Right lobe of liver (tissue), 6 donors: Measurements from ENCODE around the gene PNLIP. TPM values are rescaled to one million over a fixed set of nuclear protein-coding genes. Genes with fewer than 3 reads are reported as not detected.

Experiments
- ATAC-seq, 4 donors: fragments of 200-7000 bp; cut with Tn5 transposase; one replicate each; pipeline ENCODE4 v1.9.1; 2020; ENCODE audit warnings: mild to moderate bottlenecking in 4 of 4, moderate library complexity in 4 of 4
- DNase-seq, 3 donors: peaks; one replicate each; pipeline ENCODE4 v3.0.0-alpha.2; 2020
- H3K27ac ChIP-seq, 3 donors: fragments of 200-600 bp; one replicate each; pipeline ENCODE4 v1.8.0; 2022
- H3K27me3 ChIP-seq, 2 donors: fragments of 200-600 bp; one replicate each; pipeline ENCODE4 v1.8.0; 2022
- H3K36me3 ChIP-seq, 4 donors: fragments of 200-600 bp; sonication (generic) in 1 of 4; one replicate each; pipeline versions ENCODE4 v1.5.1 to v1.8.0; 2017 to 2022; ENCODE audit warnings: control low read depth in 1 of 4
- H3K4me1 ChIP-seq, 4 donors: fragments of 200-600 bp; sonication (generic) in 1 of 4; one replicate each; pipeline versions ENCODE4 v1.5.1 to v1.8.0; 2017 to 2022; ENCODE audit warnings: control low read depth in 1 of 4
- H3K4me3 ChIP-seq, 3 donors: fragments of 200-600 bp; one replicate each; pipeline ENCODE4 v1.8.0; 2022
- H3K9me3 ChIP-seq, 4 donors: fragments of 200-600 bp; sonication (generic) in 1 of 4; one replicate each; pipeline versions ENCODE4 v1.5.1 to v1.8.0; 2017 to 2022; ENCODE audit warnings: control low read depth in 1 of 4
- POLR2A ChIP-seq: fragments of 450-650 bp; IDR thresholded peaks from one replicate; pipeline ENCODE4 v1.6.1; 2017; ENCODE audit warnings: antibody characterized with exemption, mild to moderate bottlenecking
- WGBS: methylation state at CpG from one replicate; pipeline ENCODE4 v1.1.6; 2018; ENCODE audit warnings: low coverage, low lambda C conversion rate; ENCODE audit not compliant: insufficient coverage; ENCODE audit errors: missing lambda C conversion rate; 5-methylcytosine and 5-hydroxymethylcytosine counted together
- intact Hi-C, 2 donors: fragments of 100-400 bp; cut with DNase I; formaldehyde crosslinking; loops; one replicate each; pipeline versions ENCODE4 v1.11.2 to v1.14.1; 2022
- total RNA-seq, 6 experiments: library from RNA; depleted of rRNA in 2 of 6; stranded (reverse); fragments of >200 nt in 2 of 6; fragmentation: NEBNext Ultra II Directional in 3 of 6; extraction: Animal tissue kit (Norgen Biotek cat#: 25700) in 3 of 6; gene quantifications; one replicate each; pipeline versions ENCODE4 v1.1.0 to v1.2.4, GENCODE V29; 2016 to 2023
- TF ChIP-seq, protein P1 (sequence below), 4 donors: fragments of 200-600 bp in 3 of 4; fragments of 450-650 bp in 1 of 4; IDR thresholded peaks; one replicate each; pipeline versions ENCODE4 v1.5.1 to v1.8.0; 2016 to 2022; ENCODE audit warnings: antibody characterized with exemption in 4 of 4, mild to moderate bottlenecking in 2 of 4
- donor health status: DM: no; HTN: yes; CAD: no.
- donor health status: DM: no; HTN: no; CAD: no.
- donor health status: DM: no; HTN: no; CAD: no.
- donor health status: DM: no; HTN: yes; CAD: no.
- donor health status: DM: no; HTN: yes; CAD: no.

The PNLIP gene
- total RNA-seq, 6 experiments from 2014 or later, result not detected

DNA sequence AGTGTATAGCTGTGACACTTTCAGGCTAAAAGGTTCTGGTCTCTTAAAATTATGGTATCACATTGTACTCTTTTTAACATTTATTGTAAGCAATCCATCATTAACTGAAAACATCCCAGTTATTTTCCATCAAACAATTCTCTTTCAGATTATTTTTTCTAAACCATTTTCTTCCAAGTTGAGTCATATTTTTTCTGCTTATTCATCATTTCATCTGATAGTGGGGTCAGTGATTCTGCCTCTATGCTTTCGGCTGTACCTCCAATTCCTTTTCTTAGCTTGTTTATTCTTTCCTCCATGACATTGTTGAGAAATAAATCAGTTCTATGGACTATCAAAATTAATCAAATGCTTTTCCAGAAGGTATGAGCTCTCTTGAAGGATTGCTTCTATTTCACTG lies 609 bp upstream of the PNLIP start:
- Histone ChIP-seq H3K9me3 (no peaks in the 10 kb centered on the region), H3K36me3 (no peaks in the 10 kb centered on the region), H3K27me3 (no peaks in the 10 kb centered on the region), H3K27ac (no peak overlapping the region), H3K4me1 (no peaks in the 10 kb centered on the region), H3K4me3 (no peak overlapping the region)
- 54% methylated on average over 1 of the region's 1 CpG for WGBS
- TF ChIP-seq, protein P1, sequence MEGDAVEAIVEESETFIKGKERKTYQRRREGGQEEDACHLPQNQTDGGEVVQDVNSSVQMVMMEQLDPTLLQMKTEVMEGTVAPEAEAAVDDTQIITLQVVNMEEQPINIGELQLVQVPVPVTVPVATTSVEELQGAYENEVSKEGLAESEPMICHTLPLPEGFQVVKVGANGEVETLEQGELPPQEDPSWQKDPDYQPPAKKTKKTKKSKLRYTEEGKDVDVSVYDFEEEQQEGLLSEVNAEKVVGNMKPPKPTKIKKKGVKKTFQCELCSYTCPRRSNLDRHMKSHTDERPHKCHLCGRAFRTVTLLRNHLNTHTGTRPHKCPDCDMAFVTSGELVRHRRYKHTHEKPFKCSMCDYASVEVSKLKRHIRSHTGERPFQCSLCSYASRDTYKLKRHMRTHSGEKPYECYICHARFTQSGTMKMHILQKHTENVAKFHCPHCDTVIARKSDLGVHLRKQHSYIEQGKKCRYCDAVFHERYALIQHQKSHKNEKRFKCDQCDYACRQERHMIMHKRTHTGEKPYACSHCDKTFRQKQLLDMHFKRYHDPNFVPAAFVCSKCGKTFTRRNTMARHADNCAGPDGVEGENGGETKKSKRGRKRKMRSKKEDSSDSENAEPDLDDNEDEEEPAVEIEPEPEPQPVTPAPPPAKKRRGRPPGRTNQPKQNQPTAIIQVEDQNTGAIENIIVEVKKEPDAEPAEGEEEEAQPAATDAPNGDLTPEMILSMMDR (IDR thresholded peaks at IDR 0.05), result no peak
- TF ChIP-seq POLR2A, result no peak
- intact Hi-C loops, result no loop called here
- DNase-seq (no peak), ATAC-seq (no peak)

DNA sequence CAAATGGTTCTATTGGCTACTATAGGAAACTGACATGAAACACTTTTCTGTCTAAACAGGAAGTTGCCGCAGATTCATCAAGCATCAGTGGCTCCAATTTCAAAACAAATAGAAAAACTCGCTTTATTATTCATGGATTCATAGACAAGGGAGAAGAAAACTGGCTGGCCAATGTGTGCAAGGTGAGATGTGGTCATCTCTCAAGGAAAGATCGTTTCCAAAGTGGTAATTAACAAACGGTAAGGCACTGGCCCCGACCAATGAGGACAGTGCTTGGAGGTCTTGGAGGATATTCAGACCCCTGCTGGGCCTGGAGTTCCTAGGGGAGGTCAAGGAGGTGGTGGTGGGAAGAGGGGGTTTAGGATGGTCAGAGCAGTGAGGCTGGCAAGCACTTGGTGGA lies 2.6 kb downstream of the PNLIP start:
- DNase-seq, result no peak
- intact Hi-C loops, result no loop called here
- no peak for ATAC-seq
- H3K4me1 ChIP-seq, result no peaks in the 10 kb centered on the region
- no peak overlapping the region for H3K4me3 ChIP-seq
- no peaks in the 10 kb centered on the region for H3K27me3 ChIP-seq
- no peaks in the 10 kb centered on the region for H3K36me3 ChIP-seq
- no peak for TF ChIP-seq POLR2A
- TF ChIP-seq, protein P1 (IDR thresholded peaks at IDR 0.05), result no peak
- H3K9me3 ChIP-seq, result no peaks in the 10 kb centered on the region
- 67% methylated on average over 5 of the region's 5 CpGs for WGBS
- no peak overlapping the region for H3K27ac ChIP-seq

DNA sequence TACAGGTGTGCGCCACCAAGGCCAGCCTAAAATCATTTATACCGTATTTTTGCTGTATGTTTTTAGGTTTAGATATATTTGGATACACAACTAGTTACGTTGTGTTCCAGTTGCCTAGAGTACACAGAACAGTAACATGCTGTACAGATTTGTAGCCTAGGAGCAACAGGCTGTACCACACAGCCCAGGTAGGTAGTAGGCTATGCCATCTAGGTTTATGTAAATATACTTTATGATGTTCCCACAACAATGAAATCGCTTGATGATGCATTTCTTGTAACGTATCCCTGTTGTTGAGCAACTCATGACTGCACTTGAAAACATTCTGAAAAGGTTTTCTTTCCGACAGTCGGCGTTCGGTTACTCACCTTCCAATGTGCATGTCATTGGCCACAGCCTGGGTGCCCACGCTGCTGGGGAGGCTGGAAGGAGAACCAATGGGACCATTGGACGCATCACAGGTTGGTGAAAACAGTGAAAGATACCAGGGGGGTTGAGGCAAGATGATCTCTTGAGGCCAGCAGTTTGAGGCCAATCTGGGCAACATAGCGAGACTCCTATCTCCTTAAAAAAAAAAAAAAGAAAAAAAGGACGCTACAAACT lies 7.7 kb downstream of the PNLIP start:
- intact Hi-C loops, result no loop called here
- no peaks in the 10 kb centered on the region for H3K4me1 ChIP-seq
- no peaks in the 10 kb centered on the region for H3K9me3 ChIP-seq
- WGBS, result 70% methylated on average over 11 of the region's 13 CpGs
- no peak for DNase-seq
- no peaks in the 10 kb centered on the region for H3K27me3 ChIP-seq
- no peak overlapping the region for H3K4me3 ChIP-seq
- H3K36me3 ChIP-seq, result no peaks in the 10 kb centered on the region
- TF ChIP-seq, protein P1 (IDR thresholded peaks at IDR 0.05), result no peak
- TF ChIP-seq POLR2A, result no peak
- ATAC-seq, result no peak
- H3K27ac ChIP-seq, result no peak overlapping the region

DNA sequence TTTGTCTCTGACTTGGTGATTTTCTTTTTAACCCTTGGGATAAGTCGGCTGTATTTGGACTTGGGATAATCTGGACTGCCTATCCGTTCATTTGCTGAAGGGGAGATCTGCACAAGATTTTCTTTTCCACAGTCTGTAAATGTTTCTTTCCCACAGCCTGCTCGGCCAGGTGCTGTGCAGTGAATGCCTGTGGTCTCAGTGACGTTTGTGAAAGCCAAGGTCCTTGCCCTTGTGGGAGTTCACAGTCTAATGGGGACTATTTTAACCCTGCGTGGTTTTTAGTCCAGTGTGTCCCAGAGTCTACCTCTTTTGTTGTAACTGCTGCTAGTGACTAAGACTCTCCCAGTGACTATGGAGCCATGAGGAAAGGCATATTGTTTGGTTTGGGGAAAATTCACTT lies 8.9 kb downstream of the PNLIP start:
- intact Hi-C loops, result no loop called here
- Histone ChIP-seq H3K27me3 (no peaks in the 10 kb centered on the region), H3K4me3 (no peak overlapping the region), H3K36me3 (no peaks in the 10 kb centered on the region), H3K27ac (no peak overlapping the region), H3K9me3 (no peaks in the 10 kb centered on the region), H3K4me1 (no peaks in the 10 kb centered on the region)
- WGBS, result 28% methylated on average over 5 of the region's 5 CpGs
- ATAC-seq, result no peak
- DNase-seq, result no peak
- TF ChIP-seq, protein P1 (IDR thresholded peaks at IDR 0.05), result no peak
- no peak for TF ChIP-seq POLR2A

DNA sequence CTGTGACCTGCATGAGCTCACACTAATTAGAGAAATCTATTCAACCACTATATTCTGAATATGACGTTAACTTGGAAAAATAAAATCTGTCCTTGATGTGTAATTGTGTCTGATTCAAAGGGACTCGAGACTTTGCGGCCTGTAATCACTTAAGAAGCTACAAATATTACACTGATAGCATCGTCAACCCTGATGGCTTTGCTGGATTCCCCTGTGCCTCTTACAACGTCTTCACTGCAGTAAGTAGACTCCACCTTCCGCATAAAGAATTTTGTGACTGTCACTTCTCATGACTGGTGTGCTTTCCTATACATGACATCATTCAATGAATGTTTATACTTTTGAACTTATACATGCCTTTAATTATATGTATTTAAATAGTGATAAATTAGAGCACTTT lies 10.1 kb downstream of the PNLIP start:
- WGBS, result 66% methylated on average over 6 of the region's 6 CpGs

More for the DNA sequence above, 10.1 kb downstream of the PNLIP start:
- no peak for TF ChIP-seq POLR2A
- TF ChIP-seq, protein P1 (IDR thresholded peaks at IDR 0.05), result no peak
- no peak for DNase-seq
- ATAC-seq, result no peak
- Histone ChIP-seq H3K27ac (no peak overlapping the region), H3K9me3 (no peaks in the 10 kb centered on the region), H3K4me1 (no peaks in the 10 kb centered on the region), H3K36me3 (no peaks in the 10 kb centered on the region), H3K27me3 (no peaks in the 10 kb centered on the region), H3K4me3 (no peak overlapping the region)
- intact Hi-C loops, result no loop called here
